DOHH2 (cell line): ENCODE data around the gene ARSK.

Experiments
- H3F3A ChIP-seq: fragments of 200-600 bp; sonication (generic), shearing (Covaris generic); 2 replicates; pipeline ENCODE4 v1.6.0; 2016; ENCODE audit warnings: antibody characterized with exemption, mild to moderate bottlenecking; ENCODE audit not compliant: control insufficient read depth, insufficient read depth
- H3K27ac ChIP-seq: fragments of 200-600 bp; sonication (generic); 2 replicates; pipeline ENCODE4 v1.5.1; 2014; ENCODE audit warnings: low read depth, mild to moderate bottlenecking, low read length, moderate library complexity
- H3K27me3 ChIP-seq: fragments of 200-600 bp; sonication (generic); 2 replicates; pipeline ENCODE4 v1.6.1; 2014; ENCODE audit warnings: mild to moderate bottlenecking, low read length, mixed read lengths; ENCODE audit not compliant: control insufficient read depth
- H3K36me3 ChIP-seq: fragments of 200-600 bp; sonication (generic); 2 replicates; pipeline ENCODE4 v1.6.1; 2014; ENCODE audit warnings: mild to moderate bottlenecking, low read length, moderate library complexity, mixed read lengths; ENCODE audit not compliant: control insufficient read depth
- H3K4me1 ChIP-seq: fragments of 200-600 bp; sonication (generic); 2 replicates; pipeline ENCODE4 v1.6.1; 2014; ENCODE audit warnings: mild to moderate bottlenecking, low read length, mixed read lengths; ENCODE audit not compliant: control insufficient read depth
- H3K4me2 ChIP-seq: fragments of 200-600 bp; sonication (generic); 2 replicates; pipeline ENCODE4 v1.6.0; 2014; ENCODE audit warnings: mild to moderate bottlenecking, low read length, moderate library complexity
- H3K4me3 ChIP-seq: fragments of 200-600 bp; sonication (generic); 2 replicates; pipeline ENCODE4 v1.5.1; 2014; ENCODE audit warnings: mild to moderate bottlenecking, low read length, mixed read lengths
- H3K79me2 ChIP-seq: fragments of 200-600 bp; sonication (generic); 2 replicates; pipeline ENCODE4 v1.6.1; 2014; ENCODE audit warnings: mild to moderate bottlenecking, low read length, mixed read lengths; ENCODE audit not compliant: control insufficient read depth
- H3K9me2 ChIP-seq: fragments of 200-600 bp; sonication (generic); replicated peaks from 2 replicates; pipeline ENCODE4 v1.6.1; 2014; ENCODE audit warnings: mild to moderate bottlenecking, low read length, mixed read lengths; ENCODE audit not compliant: control insufficient read depth
- H3K9me3 ChIP-seq: fragments of 200-600 bp; sonication (generic); 2 replicates; pipeline ENCODE4 v1.6.1; 2014; ENCODE audit warnings: antibody characterized with exemption, low read length, mixed read lengths; ENCODE audit not compliant: control insufficient read depth, insufficient read depth
- H4K20me1 ChIP-seq: fragments of 200-600 bp; sonication (generic); 2 replicates; pipeline ENCODE4 v1.6.0; 2014; ENCODE audit warnings: low read depth, mild to moderate bottlenecking, antibody characterized with exemption, low read length, moderate library complexity; ENCODE audit not compliant: control insufficient read depth, insufficient read depth
- CTCF ChIP-seq: fragments of 200-600 bp; sonication (generic); IDR thresholded peaks from one replicate; pipeline ENCODE4 v1.5.1; 2014; ENCODE audit warnings: antibody characterized with exemption, mild to moderate bottlenecking, low read depth, low read length; ENCODE audit not compliant: poor library complexity, severe bottlenecking
- EZH2phosphoT487 ChIP-seq: fragments of 200-600 bp; sonication (generic); IDR thresholded peaks from 2 replicates; pipeline ENCODE4 v1.6.1; 2017; ENCODE audit warnings: borderline replicate concordance, mild to moderate bottlenecking, antibody characterized with exemption, low read length, moderate library complexity, mixed read lengths

The ARSK gene

GRCh38 chr5:95518417-95518816, 36.5 kb upstream of the ARSK start:
- Histone ChIP-seq H3K27ac (no peak overlapping the region), H3K4me1 (no peaks in the 10 kb centered on the region), H3K4me3 (no peak overlapping the region), H3K4me2 (no peak overlapping the region), H3K27me3 (no peaks in the 10 kb centered on the region), H4K20me1 (no peaks in the 10 kb centered on the region; the same call in 1 of the 2 replicates), H3K9me2 (no peaks in the 10 kb centered on the region), H3K9me3 (no peaks in the 10 kb centered on the region), H3F3A (no peaks in the 10 kb centered on the region), H3K79me2 (no peaks in the 10 kb centered on the region), H3K36me3 (peaks cover 84% of the 10 kb centered on the region)
- no peak for TF ChIP-seq EZH2phosphoT487
- TF ChIP-seq CTCF, result no peak

- H3K4me3 ChIP-seq, result no peak overlapping the region
- no peaks in the 10 kb centered on the region for H3K79me2 ChIP-seq
- H3F3A ChIP-seq, result no peaks in the 10 kb centered on the region
- peaks cover 81% of the 10 kb centered on the region for H3K36me3 ChIP-seq
- no peaks in the 10 kb centered on the region for H3K27me3 ChIP-seq
- no peak overlapping the region for H3K27ac ChIP-seq
- TF ChIP-seq CTCF (no peak), EZH2phosphoT487 (no peak)
- H3K9me3 ChIP-seq, result no peaks in the 10 kb centered on the region
- H4K20me1 ChIP-seq, result no peaks in the 10 kb centered on the region; the same call in 1 of the 2 replicates
- no peaks in the 10 kb centered on the region for H3K4me1 ChIP-seq
- H3K4me2 ChIP-seq, result no peak overlapping the region
- no peaks in the 10 kb centered on the region for H3K9me2 ChIP-seq
These were observed 35.8 kb upstream of the ARSK start for GRCh38 chr5:95519151-95519550.

DNA sequence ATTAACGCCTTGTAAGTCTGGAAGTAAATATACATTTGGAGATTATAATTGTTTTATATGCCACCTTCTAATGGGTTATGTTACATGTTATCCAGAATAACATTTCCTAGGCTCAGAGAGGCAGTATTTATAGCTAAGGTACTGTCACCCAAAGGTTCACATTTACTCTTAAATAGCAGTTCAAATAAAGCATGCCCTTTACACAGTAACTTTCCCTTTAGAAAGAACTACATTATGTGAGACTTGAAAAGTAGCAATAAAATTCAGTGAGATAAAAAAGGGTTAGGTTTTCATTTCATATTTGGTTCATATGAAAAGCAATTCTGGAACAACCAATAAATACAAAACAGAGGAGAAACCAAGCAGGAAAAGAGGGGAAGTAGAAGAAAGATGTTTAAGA, 35.2 kb upstream of the ARSK start:
- Histone ChIP-seq H3K4me1 (no peaks in the 10 kb centered on the region), H3K9me2 (no peaks in the 10 kb centered on the region), H3K4me2 (no peak overlapping the region), H3K36me3 (peaks cover 81% of the 10 kb centered on the region), H3F3A (no peaks in the 10 kb centered on the region), H3K27me3 (no peaks in the 10 kb centered on the region), H3K79me2 (no peaks in the 10 kb centered on the region), H3K27ac (no peak overlapping the region), H3K4me3 (no peak overlapping the region), H4K20me1 (no peaks in the 10 kb centered on the region; the same call in 1 of the 2 replicates), H3K9me3 (no peaks in the 10 kb centered on the region)
- TF ChIP-seq EZH2phosphoT487, result no peak
- no peak for TF ChIP-seq CTCF

DNA sequence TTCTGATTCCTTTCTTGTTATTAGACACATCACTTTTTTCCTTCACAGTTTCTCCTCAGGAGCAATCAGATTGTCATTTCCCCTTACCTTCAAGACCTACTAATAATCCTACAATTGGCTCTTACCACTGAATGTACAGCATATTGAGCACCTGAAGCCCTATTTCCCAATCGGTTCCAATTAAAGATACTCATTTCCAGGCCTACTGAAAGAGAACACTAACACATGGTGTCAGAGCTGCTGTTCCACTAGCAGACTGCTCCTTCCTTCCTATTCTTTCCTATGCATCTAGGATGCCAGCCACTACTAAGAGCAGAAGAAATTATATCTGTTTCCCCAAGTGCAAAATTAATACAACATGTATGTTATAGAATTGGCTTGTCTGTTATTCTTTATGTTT, 34.7 kb upstream of the ARSK start:
- no peaks in the 10 kb centered on the region for H3K79me2 ChIP-seq
- no peaks in the 10 kb centered on the region for H3K9me3 ChIP-seq
- H3K4me2 ChIP-seq, result no peak overlapping the region
- H4K20me1 ChIP-seq, result no peaks in the 10 kb centered on the region; the same call in 1 of the 2 replicates
- no peak overlapping the region for H3K4me3 ChIP-seq
- H3K27me3 ChIP-seq, result no peaks in the 10 kb centered on the region
- no peaks in the 10 kb centered on the region for H3K9me2 ChIP-seq
- peaks cover 77% of the 10 kb centered on the region for H3K36me3 ChIP-seq
- no peaks in the 10 kb centered on the region for H3K4me1 ChIP-seq
- no peak overlapping the region for H3K27ac ChIP-seq
- no peaks in the 10 kb centered on the region for H3F3A ChIP-seq
- TF ChIP-seq CTCF, result no peak
- TF ChIP-seq EZH2phosphoT487, result no peak
